ENCODE results near the gene COLGALT1. TPM values are rescaled to one million over a fixed set of nuclear protein-coding genes. Genes with fewer than 3 reads are reported as not detected.
"Not testable (repeated sequence)": the region's sequence is repeated elsewhere in the genome, so short reads cannot be mapped to it uniquely, and the experiment has no call there.

Gene COLGALT1
- 10 to 100 TPM; 62.1 to 64.2 TPM for total RNA-seq

GRCh38 chr19:17555480-17555928, at the start of gene COLGALT1:
TSS of gene COLGALT1 (plus strand) at chr19:17555649. CDS start at chr19:17555714, 65 bp downstream.
- no peak for TF ChIP-seq CTCF (IDR thresholded peaks at IDR 0.05)
- Mint-ChIP-seq H3K4me1 (ENCODE audit: low read depth) (peaks cover 10% of the 10 kb centered on the region), H3K27me3 (no peaks in the 10 kb centered on the region), H3K36me3 (ENCODE audit: low read depth) (peaks cover 23% of the 10 kb centered on the region), H3K4me3 (peak within 1 kb of the TSS; percentile 87), H3K27ac (peak within 1 kb of the TSS; percentile 79), H3K9me3 (no peaks in the 10 kb centered on the region)
- DNase-seq = peak; percentile 100
- CTCF ChIA-PET = interaction anchor here (3.4 to 5.0 kb wide), 2 partner anchors 18 to 60 kb away, joined by 20 to 21 read pairs; no protein-coding TSS in a partner anchor
- ATAC-seq = peak; percentile 99
- POLR2A ChIA-PET = interaction anchor here (1.3 kb wide), 2 partner anchors 46 to 59 kb away, joined by 4 to 5 read pairs; no protein-coding TSS in a partner anchor
- intact Hi-C loops (cut with micrococcal nuclease) = loop anchor here (1.0 kb wide), 1 partner anchor 43 kb away; no protein-coding TSS in a partner anchor

GRCh38 chr19:17506745-17507144, 48.7 kb upstream of the COLGALT1 start:
- Mint-ChIP-seq H3K4me3 (no peak overlapping the region), H3K27me3 (no peaks in the 10 kb centered on the region), H3K36me3 (ENCODE audit: low read depth) (peaks cover 21% of the 10 kb centered on the region), H3K27ac (no peak overlapping the region), H3K9me3 (no peaks in the 10 kb centered on the region), H3K4me1 (ENCODE audit: low read depth) (peaks cover 26% of the 10 kb centered on the region)
- no peak for TF ChIP-seq CTCF (IDR thresholded peaks at IDR 0.05)
- no peak for ATAC-seq
- ChIA-PET CTCF (interaction anchor here (5.7 kb wide), 1 partner anchor 10 kb away, joined by 31 read pairs; no protein-coding TSS in a partner anchor), POLR2A (no interaction called here)
- intact Hi-C loops (cut with micrococcal nuclease) = no loop called here
- DNase-seq = no peak

- Mint-ChIP-seq H3K36me3 (ENCODE audit: low read depth) (peaks cover 25% of the 10 kb centered on the region), H3K4me1 (ENCODE audit: low read depth) (peaks cover 28% of the 10 kb centered on the region), H3K27ac (peak overlapping the region; percentile 76)
- H3K9me3 Mint-ChIP-seq; H3K27me3 Mint-ChIP-seq; H3K4me3 Mint-ChIP-seq; DNase-seq; intact Hi-C loops (cut with micrococcal nuclease); ATAC-seq: not testable (repeated sequence)
- POLR2A ChIA-PET = interaction anchor here (1.2 kb wide), 1 partner anchor 48 kb away, joined by 5 read pairs; the partner anchor contains the start of gene COLGALT1
- CTCF ChIA-PET = interaction anchor here (5.7 kb wide), 1 partner anchor 12 kb away, joined by 31 read pairs; no protein-coding TSS in a partner anchor
Measured at GRCh38 chr19:17508558-17508933, 46.9 kb upstream of the COLGALT1 start.

GRCh38 chr19:17510220-17510993, 45.0 kb upstream of the COLGALT1 start:
- H3K27me3 Mint-ChIP-seq = no peaks in the 10 kb centered on the region
- peaks cover 25% of the 10 kb centered on the region for H3K36me3 Mint-ChIP-seq (ENCODE audit: low read depth)
- ATAC-seq (no peak), DNase-seq (no peak)
- intact Hi-C loops (cut with micrococcal nuclease) = no loop called here
- peak overlapping the region; percentile 87 for H3K4me3 Mint-ChIP-seq
- peaks cover 28% of the 10 kb centered on the region for H3K4me1 Mint-ChIP-seq (ENCODE audit: low read depth)
- ChIA-PET POLR2A (interaction anchor here (0.7 to 4.2 kb wide), 6 partner anchors 10 to 106 kb away, joined by 3 to 26 read pairs (median 6); partner anchors contain the start of gene MVB12A), CTCF (interaction anchor here (1.0 to 2.6 kb wide), 3 partner anchors 14 to 44 kb away, joined by 3 to 30 read pairs (median 4); no protein-coding TSS in a partner anchor)
- peak overlapping the region; percentile 94 for H3K27ac Mint-ChIP-seq
- no peaks in the 10 kb centered on the region for H3K9me3 Mint-ChIP-seq
- TF ChIP-seq CTCF (IDR thresholded peaks at IDR 0.05) = no peak

- ChIA-PET CTCF (interaction anchor here (1.0 to 2.6 kb wide), 5 partner anchors 10 to 45 kb away, joined by 3 to 30 read pairs (median 4); no protein-coding TSS in a partner anchor), POLR2A (interaction anchor here (0.6 to 4.2 kb wide), 13 partner anchors 10 to 397 kb away, joined by 3 to 26 read pairs (median 3); partner anchors contain the start of genes FCHO1 and MVB12A)
- H3K9me3 Mint-ChIP-seq = no peaks in the 10 kb centered on the region
- peaks cover 37% of the 10 kb centered on the region for H3K36me3 Mint-ChIP-seq (ENCODE audit: low read depth)
- TF ChIP-seq CTCF (IDR thresholded peaks at IDR 0.05) = no peak
- DNase-seq (peak; percentile 96), ATAC-seq (peak; percentile 76)
- intact Hi-C loops (cut with micrococcal nuclease) = loop anchor here (1.0 kb wide), 1 partner anchor 43 kb away; the partner anchor contains the start of gene COLGALT1
- no peaks in the 10 kb centered on the region for H3K27me3 Mint-ChIP-seq
- H3K4me3 Mint-ChIP-seq = peak overlapping the region; percentile 87
- peaks cover 28% of the 10 kb centered on the region for H3K4me1 Mint-ChIP-seq (ENCODE audit: low read depth)
- H3K27ac Mint-ChIP-seq = peak overlapping the region; percentile 94
Measured at GRCh38 chr19:17511724-17512573, 43.5 kb upstream of the COLGALT1 start.

Measured in activated CD8-positive, alpha-beta T cell treated with anti-CD3 and anti-CD28 coated beads for 36 hours (primary cell).